B cell (primary cell): Measurements from ENCODE around the gene CPB2. TPM values are rescaled to one million over a fixed set of nuclear protein-coding genes. Genes with fewer than 3 reads are reported as not detected.

Source experiments
- ATAC-seq: fragments of 200-7000 bp; cut with Tn5 transposase; one replicate; pipeline ENCODE4 v1.10.0; 2021; ENCODE audit warnings: low read depth, mild to moderate bottlenecking, moderate number of reproducible peaks, moderate library complexity
- CTCF ChIA-PET: fragments of 350-600 bp; sonication (Branson Sonifier 250); formaldehyde crosslinking; loops from one replicate; lab custom pipeline; 2021; ENCODE audit warnings: antibody characterized with exemption, inconsistent platforms; lab: Charles Lee
- POLR2A ChIA-PET: fragments of 350-600 bp; sonication (Branson Sonifier 250); formaldehyde crosslinking; loops from one replicate; lab custom pipeline; 2021; ENCODE audit warnings: antibody characterized with exemption; lab: Charles Lee
- DNase-seq: peaks from one replicate; pipeline ENCODE4 v3.0.0; 2013
- H2AFZ ChIP-seq: 2 replicates; pipeline ENCODE4 v1.6.1; 2012; ENCODE audit warnings: mild to moderate bottlenecking, low read depth, low read length; ENCODE audit not compliant: insufficient read depth, poor library complexity, severe bottlenecking
- H3K27ac ChIP-seq, 2 donors: 1 replicate in 1 of 2; 2 replicates in 1 of 2; pipeline ENCODE4 v1.5.1; 2012 to 2013; ENCODE audit warnings: low read length in 2 of 2, mild to moderate bottlenecking in 2 of 2, moderate library complexity in 1 of 2
- H3K27me3 ChIP-seq, 4 experiments: fragments of 200-600 bp in 1 of 4; sonication (generic) in 1 of 4; replicated peaks in 1 of 4; 1 replicate in 2 of 4; 2 replicates in 2 of 4; pipeline versions ENCODE4 v1.6.1 to v1.7.0; 2013 to 2016; ENCODE audit warnings: low read length in 3 of 4, mild to moderate bottlenecking in 2 of 4, mixed read lengths in 1 of 4, moderate library complexity in 1 of 4; ENCODE audit not compliant: insufficient read depth in 4 of 4, control insufficient read depth in 3 of 4; ENCODE audit errors: control extremely low read depth in 1 of 4
- H3K36me3 ChIP-seq, 2 experiments: replicated peaks in 1 of 2; 1 replicate in 1 of 2; 2 replicates in 1 of 2; pipeline versions ENCODE4 v1.6.1 to v1.7.1; 2013; ENCODE audit warnings: low read length in 1 of 2; ENCODE audit not compliant: insufficient read depth in 2 of 2, control insufficient read depth in 1 of 2; ENCODE audit errors: control extremely low read depth in 1 of 2, extremely low read depth in 1 of 2
- H3K4me1 ChIP-seq, 2 donors: fragments of 200-600 bp in 1 of 2; sonication (generic) in 1 of 2; 1 replicate in 1 of 2; 2 replicates in 1 of 2; pipeline versions ENCODE4 v1.5.1 to v1.6.1; 2013 to 2017; ENCODE audit warnings: low read length in 2 of 2; ENCODE audit not compliant: control insufficient read depth in 2 of 2, insufficient read depth in 2 of 2
- H3K4me2 ChIP-seq: replicated peaks from 2 replicates; pipeline ENCODE3; 2012; ENCODE audit warnings: mild to moderate bottlenecking, low read depth, low read length; ENCODE audit not compliant: poor library complexity, severe bottlenecking
- H3K4me3 ChIP-seq, 5 experiments: fragments of 200-600 bp in 1 of 5; sonication (generic) in 1 of 5; 1 replicate in 3 of 5; 2 replicates in 2 of 5; pipeline versions ENCODE4 v1.5.1 to v1.7.0; 2011 to 2016; ENCODE audit warnings: low read length in 4 of 5, mild to moderate bottlenecking in 4 of 5, low read depth in 2 of 5, control low read depth in 1 of 5, moderate library complexity in 1 of 5; ENCODE audit not compliant: insufficient read depth in 1 of 5; ENCODE audit errors: control extremely low read depth in 1 of 5, extremely low read depth in 1 of 5
- H3K79me2 ChIP-seq: fragments of 200-600 bp; sonication (generic); one replicate; pipeline ENCODE4 v1.6.0; 2016; ENCODE audit warnings: low read length; ENCODE audit not compliant: control insufficient read depth, insufficient read depth
- H3K9ac ChIP-seq: fragments of 200-600 bp; sonication (generic); 2 replicates; pipeline ENCODE4 v1.6.1; 2017; ENCODE audit warnings: mild to moderate bottlenecking, low read length, moderate library complexity
- H3K9me3 ChIP-seq, 3 donors: one replicate each; pipeline versions ENCODE4 v1.6.1 to v1.7.1; 2013; ENCODE audit warnings: low read length in 2 of 3; ENCODE audit not compliant: control insufficient read depth in 2 of 3, insufficient read depth in 1 of 3; ENCODE audit errors: control extremely low read depth in 1 of 3
- H4K20me1 ChIP-seq: 2 replicates; pipeline ENCODE4 v1.6.0; 2012; ENCODE audit warnings: mild to moderate bottlenecking, low read length; ENCODE audit not compliant: insufficient read depth, control insufficient read depth, poor library complexity, severe bottlenecking
- H3K27ac Mint-ChIP-seq: one replicate; pipeline ENCODE4 v1.8.0; 2021; ENCODE audit warnings: mixed read lengths
- H3K27me3 Mint-ChIP-seq: one replicate; pipeline ENCODE4 v1.8.0; 2021; ENCODE audit warnings: mixed read lengths
- H3K4me1 Mint-ChIP-seq: one replicate; pipeline ENCODE4 v1.8.0; 2021; ENCODE audit warnings: mixed read lengths
- H3K4me3 Mint-ChIP-seq: one replicate; pipeline ENCODE4 v1.8.0; 2021; ENCODE audit warnings: mixed read lengths
- H3K9me3 Mint-ChIP-seq: one replicate; pipeline ENCODE4 v1.8.0; 2022; ENCODE audit warnings: mixed read lengths; ENCODE audit not compliant: insufficient read depth
- CTCF ChIP-seq: fragments of 200-600 bp; IDR thresholded peaks from one replicate; pipeline ENCODE4 v1.8.0; 2022; ENCODE audit warnings: antibody characterized with exemption, mild to moderate bottlenecking
- EZH2 ChIP-seq: IDR thresholded peaks from 2 replicates; pipeline ENCODE4 v1.6.1; 2012; ENCODE audit warnings: borderline replicate concordance, low read depth, mild to moderate bottlenecking, moderate library complexity, low read length; ENCODE audit not compliant: insufficient read depth, poor library complexity, severe bottlenecking
- WGBS: methylation state at CpG from one replicate; pipeline ENCODE4 v1.1.5; 2013; ENCODE audit warnings: missing lambda C conversion rate; ENCODE audit not compliant: insufficient coverage; 5-methylcytosine and 5-hydroxymethylcytosine counted together
- intact Hi-C: fragments of 100-400 bp; cut with micrococcal nuclease; formaldehyde crosslinking; loops from one replicate; pipeline ENCODE4 v1.10.0; 2022
- polyA plus RNA-seq: library from polyadenylated mRNA; depleted of rRNA; stranded (reverse); fragments of >200 nt; gene quantifications from 2 replicates; pipeline ENCODE4 v1.2.3, GENCODE V29; 2012
- total RNA-seq, 2 donors: library from RNA; stranded (reverse); fragments of 120-200 nt in 1 of 2; gene quantifications; 1 replicate in 1 of 2; 2 replicates in 1 of 2; pipeline versions ENCODE4 v1.2.3 to v1.2.4, GENCODE V29; 2013 to 2022

The CPB2 gene
- total and polyA plus RNA-seq, 2 donors (not counting 1 experiment from before 2014, with no cell fraction given): not detected

DNA sequence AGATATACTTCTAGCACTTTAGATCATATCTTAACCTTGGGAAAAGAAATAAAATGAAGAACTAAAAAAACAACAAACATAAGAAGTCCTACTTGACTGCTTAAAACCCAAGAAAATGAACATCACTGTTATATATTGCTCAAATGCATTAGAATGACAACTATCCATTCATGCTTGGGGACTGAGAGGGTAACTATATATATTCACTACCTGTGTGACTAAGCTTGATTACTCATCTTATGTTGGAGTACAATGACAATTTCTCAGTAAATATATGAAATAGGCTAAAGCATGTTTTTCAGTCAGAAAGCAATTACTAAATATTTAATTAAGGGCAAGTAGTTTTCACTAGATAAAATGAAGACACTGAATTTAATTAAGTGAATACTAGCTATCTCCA, 92.4 kb downstream of the CPB2 start:
- Mint-ChIP-seq H3K27me3 (no peaks in the 10 kb centered on the region), H3K4me1 (no peaks in the 10 kb centered on the region), H3K9me3 (no peaks in the 10 kb centered on the region), H3K27ac (no peak overlapping the region), H3K4me3 (no peak overlapping the region)
- CTCF ChIA-PET: interaction anchor here (1.1 kb wide), 1 partner anchor 29 kb away, joined by 3 read pairs; no protein-coding TSS in a partner anchor
- no peaks in the 10 kb centered on the region for H4K20me1 ChIP-seq
- no peaks in the 10 kb centered on the region for H3K9me3 ChIP-seq
- H3K79me2 ChIP-seq: no peaks in the 10 kb centered on the region
- no peaks in the 10 kb centered on the region for H3K4me1 ChIP-seq
- ATAC-seq: no peak
- no peak overlapping the region for H3K9ac ChIP-seq
- TF ChIP-seq EZH2 (no peak), CTCF (no peak)
- intact Hi-C loops: no loop called here
- DNase-seq: no peak
- H3K36me3 ChIP-seq: peaks cover 12 to 39% of the 10 kb centered on the region in 2 experiments
- H2AFZ ChIP-seq: no peak overlapping the region
- H3K4me3 ChIP-seq: no peak overlapping the region
- POLR2A ChIA-PET: no interaction called here
- H3K4me2 ChIP-seq: no peak overlapping the region
- H3K27me3 ChIP-seq: no peaks in the 10 kb centered on the region
- H3K27ac ChIP-seq: no peak overlapping the region

DNA sequence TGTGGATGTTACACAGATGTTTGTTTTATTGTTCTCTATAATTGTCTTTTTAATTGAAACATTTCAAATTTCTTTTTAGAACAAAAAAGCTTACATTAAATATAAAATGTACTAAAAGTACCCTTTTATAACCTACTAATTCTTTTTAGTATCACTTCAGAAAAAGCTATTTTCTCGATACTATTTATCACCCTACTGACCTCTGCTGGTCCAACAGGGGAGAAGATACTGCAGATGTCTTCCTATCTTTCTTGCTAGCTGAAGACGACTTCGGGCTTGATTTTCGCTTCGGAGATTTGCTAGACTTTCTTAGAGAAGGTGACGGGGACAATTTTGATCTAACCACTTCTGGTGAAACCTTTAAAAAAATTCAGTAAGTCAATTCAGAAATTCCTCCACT, 94.7 kb downstream of the CPB2 start:
- no peaks in the 10 kb centered on the region for H3K4me1 ChIP-seq
- no peak overlapping the region for H3K9ac ChIP-seq
- H3K27ac ChIP-seq: no peak overlapping the region
- ChIA-PET POLR2A (no interaction called here), CTCF (interaction anchor here (0.6 kb wide), 1 partner anchor 223 kb away, joined by 3 read pairs; no protein-coding TSS in a partner anchor)
- H3K27ac Mint-ChIP-seq: no peak overlapping the region
- no peak overlapping the region for H2AFZ ChIP-seq
- ATAC-seq: no peak
- no peak overlapping the region for H3K4me3 ChIP-seq
- WGBS: 98% methylated on average over 6 of the region's 6 CpGs
- H4K20me1 ChIP-seq: no peaks in the 10 kb centered on the region
- no peaks in the 10 kb centered on the region for H3K9me3 ChIP-seq
- H3K4me1 Mint-ChIP-seq: no peaks in the 10 kb centered on the region
- H3K4me3 Mint-ChIP-seq: no peak overlapping the region
- H3K27me3 Mint-ChIP-seq: no peaks in the 10 kb centered on the region
- H3K4me2 ChIP-seq: no peak overlapping the region
- H3K27me3 ChIP-seq: no peaks in the 10 kb centered on the region
- peaks cover 0 to 29% of the 10 kb centered on the region in 2 experiments for H3K36me3 ChIP-seq
- intact Hi-C loops: no loop called here
- no peaks in the 10 kb centered on the region for H3K79me2 ChIP-seq
- no peaks in the 10 kb centered on the region for H3K9me3 Mint-ChIP-seq
- no peak for DNase-seq
- TF ChIP-seq CTCF (no peak), EZH2 (no peak)
